Hematopoietic multipotent progenitor cell treated with erythropoietin and hydrocortisone succinate and interleukin-3 and kit ligand, for 4 days (in vitro differentiated cells): ENCODE data around the gene LRP2.
"Not testable (repeated sequence)": the region's sequence is repeated elsewhere in the genome, so short reads cannot be mapped to it uniquely, and the experiment has no call there.

Source experiments
- DNase-seq: peaks from one replicate; pipeline ENCODE4 v3.0.0-alpha.2; 2015

Gene LRP2

GRCh38 chr2:169165791-169166190, 196.5 kb downstream of the LRP2 start:
- DNase-seq = no peak

GRCh38 chr2:169164311-169164710, 198.0 kb downstream of the LRP2 start:
- DNase-seq = no peak

GRCh38 chr2:169162613-169163012, 199.7 kb downstream of the LRP2 start:
- DNase-seq = no peak

- DNase-seq = no peak
Measured at GRCh38 chr2:169160926-169161481, 201.3 kb downstream of the LRP2 start.

GRCh38 chr2:169159686-169160085, 202.6 kb downstream of the LRP2 start:
- DNase-seq = no peak

GRCh38 chr2:169158874-169159273, 203.5 kb downstream of the LRP2 start:
- DNase-seq = no peak

- no peak for DNase-seq
Measured at GRCh38 chr2:169146220-169146619, 216.1 kb downstream of the LRP2 start.

- DNase-seq = no peak
Measured at GRCh38 chr2:169143998-169144397, 218.3 kb downstream of the LRP2 start.

GRCh38 chr2:169141713-169142352, 220.5 kb downstream of the LRP2 start:
- peak; percentile 77 for DNase-seq

GRCh38 chr2:169139993-169140767, 222.2 kb downstream of the LRP2 start:
- no peak for DNase-seq

GRCh38 chr2:169139145-169139544, 223.2 kb downstream of the LRP2 start:
- DNase-seq = no peak

GRCh38 chr2:169137924-169138323, 224.4 kb downstream of the LRP2 start:
- peak; percentile 47 for DNase-seq

GRCh38 chr2:169136885-169137534, 225.3 kb downstream of the LRP2 start:
- no peak for DNase-seq

- not testable (repeated sequence) for DNase-seq
Measured at GRCh38 chr2:169136428-169136827, 225.9 kb downstream of the LRP2 start.

- DNase-seq = peak; percentile 35
Measured at GRCh38 chr2:169134272-169134671, 228.1 kb downstream of the LRP2 start.

- DNase-seq = peak; percentile 78
Measured at GRCh38 chr2:169131587-169132512, 230.5 kb downstream of the LRP2 start.

- DNase-seq = peak; percentile 35
Measured at GRCh38 chr2:169129703-169130243, 232.6 kb downstream of the LRP2 start.

- DNase-seq = no peak
Measured at GRCh38 chr2:169119851-169120250, 242.5 kb downstream of the LRP2 start.

GRCh38 chr2:169119123-169119760, 243.1 kb downstream of the LRP2 start:
- DNase-seq = no peak

- DNase-seq = no peak
Measured at GRCh38 chr2:169118060-169118459, 244.3 kb downstream of the LRP2 start.

- no peak for DNase-seq
Measured at GRCh38 chr2:169116993-169117392, 245.3 kb downstream of the LRP2 start.

GRCh38 chr2:169116327-169116726, 246.0 kb downstream of the LRP2 start:
- DNase-seq = no peak
